ENCODE results near the gene GRK4.
"Not testable (repeated sequence)": the region's sequence is repeated elsewhere in the genome, so short reads cannot be mapped to it uniquely, and the experiment has no call there.

GRK4 gene

DNA sequence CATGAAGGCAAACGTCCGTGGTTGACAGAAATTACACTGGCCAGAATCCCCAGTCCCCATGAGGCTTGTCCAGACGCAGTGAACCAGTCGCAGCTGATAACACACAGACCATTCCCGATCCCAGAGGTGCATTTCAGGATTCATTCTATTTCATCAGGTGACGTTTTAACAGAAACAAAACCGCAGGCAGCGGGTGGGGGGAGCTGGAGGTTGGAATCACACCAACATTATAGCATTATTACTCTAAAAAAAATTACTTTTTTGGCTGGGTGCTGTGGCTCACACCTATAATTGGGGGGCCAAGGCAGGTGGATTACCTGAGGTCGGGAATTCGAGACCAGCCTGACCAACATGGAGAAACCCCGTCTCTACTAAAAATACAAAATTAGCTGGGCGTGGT is 25.4 kb upstream of the GRK4 start:
- Histone ChIP-seq H3K36me3 (ENCODE audit: low read depth) (peaks cover 58% of the 10 kb centered on the region), H3K4me1 (ENCODE audit: insufficient read depth, poor library complexity, severe bottlenecking) (peaks cover 20% of the 10 kb centered on the region), H3K4me3 (ENCODE audit: severe bottlenecking) (no peak overlapping the region), H3K27me3 (ENCODE audit: insufficient read depth, poor library complexity, severe bottlenecking) (no peaks in the 10 kb centered on the region), H3K9me3 (ENCODE audit: severe bottlenecking) (no peaks in the 10 kb centered on the region), H3K27ac (ENCODE audit: poor library complexity, severe bottlenecking) (peak overlapping the region; percentile 96)
- ATAC-seq (ENCODE audit: low read depth): no peak
- DNase-seq (ENCODE audit: low spot score): no peak
- no peak for TF ChIP-seq CTCF (IDR thresholded peaks at IDR 0.05; ENCODE audit: poor library complexity, severe bottlenecking)

DNA sequence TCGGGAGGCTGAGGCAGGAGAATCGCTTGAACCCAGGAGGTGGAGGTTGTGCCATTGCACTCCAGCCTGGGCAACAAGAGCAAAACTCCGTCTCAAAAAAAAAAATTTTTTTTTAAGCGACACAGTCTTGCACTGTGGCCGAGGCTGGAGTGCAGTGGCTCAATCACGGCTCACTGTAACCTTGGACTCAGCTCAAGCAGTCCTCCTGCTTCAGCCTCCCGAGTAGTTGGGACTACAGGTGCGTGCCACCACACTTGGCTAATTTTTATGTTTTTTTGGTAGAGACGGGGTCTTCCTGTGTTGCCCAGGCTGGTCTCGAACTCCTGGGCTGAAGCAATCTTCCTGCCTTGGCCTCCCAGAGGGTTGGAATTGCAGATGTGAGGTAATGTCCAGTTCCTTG is 25.0 kb upstream of the GRK4 start:
- not testable (repeated sequence) for H3K4me3 ChIP-seq (ENCODE audit: severe bottlenecking); ATAC-seq (ENCODE audit: low read depth); H3K27me3 ChIP-seq (ENCODE audit: insufficient read depth, poor library complexity, severe bottlenecking); DNase-seq (ENCODE audit: low spot score); H3K9me3 ChIP-seq (ENCODE audit: severe bottlenecking)
- peak overlapping the region; percentile 96 for H3K27ac ChIP-seq (ENCODE audit: poor library complexity, severe bottlenecking)
- H3K4me1 ChIP-seq (ENCODE audit: insufficient read depth, poor library complexity, severe bottlenecking): peaks cover 20% of the 10 kb centered on the region
- H3K36me3 ChIP-seq (ENCODE audit: low read depth): peaks cover 59% of the 10 kb centered on the region

- no peak for DNase-seq (ENCODE audit: low spot score)
- no peak for ATAC-seq (ENCODE audit: low read depth)
- no peak for TF ChIP-seq CTCF (IDR thresholded peaks at IDR 0.05; ENCODE audit: poor library complexity, severe bottlenecking)
- peaks cover 20% of the 10 kb centered on the region for H3K4me1 ChIP-seq (ENCODE audit: insufficient read depth, poor library complexity, severe bottlenecking)
- no peaks in the 10 kb centered on the region for H3K9me3 ChIP-seq (ENCODE audit: severe bottlenecking)
- H3K27me3 ChIP-seq (ENCODE audit: insufficient read depth, poor library complexity, severe bottlenecking): no peaks in the 10 kb centered on the region
- H3K27ac ChIP-seq (ENCODE audit: poor library complexity, severe bottlenecking): peak overlapping the region; percentile 96
- H3K4me3 ChIP-seq (ENCODE audit: severe bottlenecking): no peak overlapping the region
- peaks cover 64% of the 10 kb centered on the region for H3K36me3 ChIP-seq (ENCODE audit: low read depth)
Measured at GRCh38 chr4:2938906-2939305, 24.5 kb upstream of the GRK4 start.

- ATAC-seq (ENCODE audit: low read depth): no peak
- Histone ChIP-seq H3K36me3 (ENCODE audit: low read depth) (peaks cover 71% of the 10 kb centered on the region), H3K4me3 (ENCODE audit: severe bottlenecking) (no peak overlapping the region), H3K9me3 (ENCODE audit: severe bottlenecking) (no peaks in the 10 kb centered on the region), H3K4me1 (ENCODE audit: insufficient read depth, poor library complexity, severe bottlenecking) (peaks cover 20% of the 10 kb centered on the region), H3K27ac (ENCODE audit: poor library complexity, severe bottlenecking) (peak overlapping the region; percentile 96), H3K27me3 (ENCODE audit: insufficient read depth, poor library complexity, severe bottlenecking) (no peaks in the 10 kb centered on the region)
- no peak for TF ChIP-seq CTCF (IDR thresholded peaks at IDR 0.05; ENCODE audit: poor library complexity, severe bottlenecking)
- no peak for DNase-seq (ENCODE audit: low spot score)
Measured at GRCh38 chr4:2939383-2940243, 23.8 kb upstream of the GRK4 start.

- peaks cover 20% of the 10 kb centered on the region for H3K4me1 ChIP-seq (ENCODE audit: insufficient read depth, poor library complexity, severe bottlenecking)
- peak; percentile 52 for DNase-seq (ENCODE audit: low spot score)
- ATAC-seq (ENCODE audit: low read depth): no peak
Measured at GRCh38 chr4:2940267-2941137, 22.9 kb upstream of the GRK4 start.

More at GRCh38 chr4:2940267-2941137, 22.9 kb upstream of the GRK4 start:
- Histone ChIP-seq H3K27me3 (ENCODE audit: insufficient read depth, poor library complexity, severe bottlenecking) (no peaks in the 10 kb centered on the region), H3K27ac (ENCODE audit: poor library complexity, severe bottlenecking) (no peak overlapping the region), H3K4me3 (ENCODE audit: severe bottlenecking) (no peak overlapping the region), H3K9me3 (ENCODE audit: severe bottlenecking) (no peaks in the 10 kb centered on the region), H3K36me3 (ENCODE audit: low read depth) (peaks cover 80% of the 10 kb centered on the region)
- TF ChIP-seq CTCF (IDR thresholded peaks at IDR 0.05; ENCODE audit: poor library complexity, severe bottlenecking): no peak
